ENCODE data around the gene CISH.

GRCh38 chr3:50584391-50584790 lies 27.2 kb downstream of the CISH start:
- TF ChIP-seq CTCF (IDR thresholded peaks at IDR 0.05; ENCODE audit: insufficient read depth, low read length, poor library complexity, severe bottlenecking) = no peak
- TF ChIP-seq EZH2phosphoT487 (conservative IDR thresholded peaks at IDR 0.05; ENCODE audit: low read length) = no peak
